Activated CD4-positive, alpha-beta memory T cell treated with anti-CD3 and anti-CD28 coated beads, Interleukin-2, amount 10 ng/mL, durations not matched to agents 7 days and 5 days (primary cell): ENCODE data around the gene ZNF101. TPM values are rescaled to one million over a fixed set of nuclear protein-coding genes. Genes with fewer than 3 reads are reported as not detected.
"Not testable (repeated sequence)": the region's sequence is repeated elsewhere in the genome, so short reads cannot be mapped to it uniquely, and the experiment has no call there.

Experiments
- CTCF ChIA-PET: fragments of 350-600 bp; sonication (Branson Sonifier 250); formaldehyde crosslinking; loops from one replicate; lab custom pipeline; 2021; ENCODE audit warnings: antibody characterized with exemption, inconsistent platforms; lab: Charles Lee
- POLR2A ChIA-PET: fragments of 350-600 bp; sonication (Branson Sonifier 250); formaldehyde crosslinking; loops from one replicate; lab custom pipeline; 2021; ENCODE audit warnings: antibody characterized with exemption; lab: Charles Lee
- DNase-seq: peaks from one replicate; pipeline ENCODE4 v3.0.0-alpha.2; 2020
- H3K27ac Mint-ChIP-seq: one replicate; pipeline ENCODE4 v1.8.0; 2021; ENCODE audit warnings: mild to moderate bottlenecking, mixed read lengths
- H3K27me3 Mint-ChIP-seq: one replicate; pipeline ENCODE4 v1.8.0; 2021; ENCODE audit warnings: mixed read lengths
- H3K36me3 Mint-ChIP-seq: one replicate; pipeline ENCODE4 v1.8.0; 2021; ENCODE audit warnings: low read depth, mixed read lengths
- H3K4me1 Mint-ChIP-seq: one replicate; pipeline ENCODE4 v1.8.0; 2021; ENCODE audit warnings: mixed read lengths
- H3K4me3 Mint-ChIP-seq: one replicate; pipeline ENCODE4 v1.8.0; 2021; ENCODE audit warnings: mild to moderate bottlenecking, mixed read lengths
- H3K9me3 Mint-ChIP-seq: one replicate; pipeline ENCODE4 v1.8.0; 2021; ENCODE audit warnings: mixed read lengths
- total RNA-seq, 2 experiments: library from RNA; stranded (reverse); gene quantifications; one replicate each; pipeline ENCODE4 v1.2.3, GENCODE V29; 2021

Gene ZNF101
- total RNA-seq, 2 experiments from 2014 or later = 105 to 108 TPM

DNA sequence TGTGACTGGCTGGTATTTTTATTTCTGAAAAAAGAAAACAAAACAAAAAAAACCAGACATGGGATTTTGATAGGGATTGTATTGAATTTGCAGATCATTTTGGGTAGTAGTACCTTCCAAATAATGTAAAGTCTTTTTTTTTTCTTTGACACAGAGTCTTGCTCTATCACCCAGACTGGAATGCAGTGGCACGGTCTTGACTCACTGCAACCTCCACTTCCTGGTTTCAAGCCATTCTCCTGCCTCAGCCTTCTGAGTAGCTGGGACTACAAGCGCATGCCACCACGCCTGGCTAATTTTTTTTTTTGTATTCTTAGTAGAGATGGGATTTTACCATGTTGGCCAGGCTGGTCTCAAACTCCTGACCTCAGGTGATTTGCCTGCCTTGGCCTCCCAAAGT, 4.2 kb downstream of the ZNF101 start:
- Mint-ChIP-seq H3K27ac (no peak overlapping the region), H3K4me3 (no peak overlapping the region), H3K27me3 (no peaks in the 10 kb centered on the region), H3K4me1 (peaks cover 35% of the 10 kb centered on the region), H3K36me3 (peaks cover 91% of the 10 kb centered on the region), H3K9me3 (peaks cover 37% of the 10 kb centered on the region)
- ChIA-PET POLR2A (interaction anchor here (0.7 to 1.4 kb wide), 2 partner anchors 10 to 194 kb away, joined by 3 to 6 read pairs; no protein-coding TSS in a partner anchor), CTCF (no interaction called here)
- no peak for DNase-seq

DNA sequence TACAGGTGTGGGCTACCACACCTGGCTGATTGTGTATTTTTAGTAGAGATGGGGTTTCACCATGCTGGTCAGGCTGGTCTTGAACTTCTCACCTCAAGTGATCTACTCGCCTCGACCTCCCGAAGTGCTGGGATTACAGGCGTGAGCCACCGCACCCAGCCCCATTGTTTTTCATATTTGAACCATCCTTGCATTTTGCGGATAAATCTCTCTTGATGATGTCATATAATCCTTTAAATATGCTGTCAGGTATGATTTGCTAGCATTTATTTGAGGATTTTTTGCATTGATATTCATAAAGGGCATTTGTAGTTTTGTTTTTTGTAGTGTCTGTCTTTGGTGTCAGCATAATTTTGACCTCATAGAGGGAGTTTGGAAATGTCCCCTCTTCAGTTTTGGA, 5.7 kb downstream of the ZNF101 start:
- Mint-ChIP-seq H3K4me3 (no peak overlapping the region), H3K36me3 (peaks cover 97% of the 10 kb centered on the region), H3K4me1 (peaks cover 29% of the 10 kb centered on the region), H3K9me3 (peaks cover 48% of the 10 kb centered on the region), H3K27ac (no peak overlapping the region), H3K27me3 (no peaks in the 10 kb centered on the region)
- DNase-seq = no peak
- ChIA-PET CTCF (no interaction called here), POLR2A (interaction anchor here (0.9 kb wide), 1 partner anchor 10 kb away, joined by 3 read pairs; no protein-coding TSS in a partner anchor)

DNA sequence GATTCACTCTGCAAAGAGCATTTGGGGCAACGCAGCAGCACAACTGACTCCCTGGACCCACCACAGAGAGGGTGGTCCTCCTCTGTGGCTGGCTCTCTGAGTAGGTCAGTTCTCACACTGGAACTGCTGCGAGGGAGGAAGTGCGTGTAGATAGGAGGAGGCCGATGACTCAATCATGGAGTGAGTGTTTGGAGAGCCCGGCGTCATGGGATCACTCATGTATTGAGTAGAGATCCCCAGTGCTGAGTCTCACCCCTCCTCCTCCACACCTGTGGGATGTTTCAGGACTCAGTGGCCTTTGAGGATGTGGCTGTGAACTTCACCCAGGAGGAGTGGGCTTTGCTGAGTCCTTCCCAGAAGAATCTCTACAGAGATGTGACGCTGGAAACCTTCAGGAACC, 8.9 kb downstream of the ZNF101 start:
- H3K27me3 Mint-ChIP-seq = no peaks in the 10 kb centered on the region
- H3K4me3 Mint-ChIP-seq = no peak overlapping the region
- H3K9me3 Mint-ChIP-seq = peaks cover 57% of the 10 kb centered on the region
- no peak for DNase-seq
- POLR2A ChIA-PET = interaction anchor here (1.0 kb wide), 1 partner anchor 14 kb away, joined by 3 read pairs; the partner anchor contains the start of gene ATP13A1
- CTCF ChIA-PET = no interaction called here
- H3K27ac Mint-ChIP-seq = no peak overlapping the region
- H3K4me1 Mint-ChIP-seq = peaks cover 14% of the 10 kb centered on the region
- peaks cover 97% of the 10 kb centered on the region for H3K36me3 Mint-ChIP-seq

DNA sequence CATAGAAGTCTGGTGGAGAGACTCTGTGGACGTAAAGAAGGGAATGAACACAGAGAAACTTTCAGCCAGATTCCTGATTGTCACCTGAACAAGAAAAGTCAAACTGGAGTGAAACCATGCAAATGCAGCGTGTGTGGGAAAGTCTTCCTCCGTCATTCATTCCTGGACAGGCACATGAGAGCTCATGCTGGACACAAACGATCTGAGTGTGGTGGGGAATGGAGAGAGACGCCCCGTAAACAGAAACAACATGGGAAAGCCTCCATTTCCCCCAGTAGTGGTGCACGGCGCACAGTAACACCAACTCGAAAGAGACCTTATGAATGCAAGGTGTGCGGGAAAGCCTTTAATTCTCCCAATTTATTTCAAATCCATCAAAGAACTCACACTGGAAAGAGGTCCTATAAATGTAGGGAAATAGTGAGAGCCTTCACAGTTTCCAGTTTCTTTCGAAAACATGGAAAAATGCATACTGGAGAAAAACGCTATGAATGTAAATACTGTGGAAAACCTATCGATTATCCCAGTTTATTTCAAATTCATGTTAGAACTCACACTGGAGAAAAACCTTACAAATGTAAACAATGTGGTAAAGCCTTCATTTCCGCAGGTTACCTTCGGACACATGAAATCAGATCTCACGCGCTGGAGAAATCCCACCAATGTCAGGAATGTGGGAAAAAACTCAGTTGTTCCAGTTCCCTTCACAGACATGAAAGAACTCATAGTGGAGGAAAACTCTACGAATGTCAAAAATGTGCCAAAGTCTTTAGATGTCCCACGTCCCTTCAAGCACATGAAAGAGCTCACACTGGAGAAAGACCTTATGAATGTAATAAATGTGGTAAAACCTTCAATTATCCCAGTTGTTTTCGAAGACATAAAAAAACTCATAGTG, 10.8 kb downstream of the ZNF101 start:
- H3K9me3 Mint-ChIP-seq = peaks cover 68% of the 10 kb centered on the region
- peaks cover 9% of the 10 kb centered on the region for H3K4me1 Mint-ChIP-seq
- no peaks in the 10 kb centered on the region for H3K27me3 Mint-ChIP-seq
- no peak overlapping the region for H3K4me3 Mint-ChIP-seq
- DNase-seq = no peak
- peaks cover 96% of the 10 kb centered on the region for H3K36me3 Mint-ChIP-seq
- H3K27ac Mint-ChIP-seq = no peak overlapping the region
- CTCF ChIA-PET = no interaction called here
- POLR2A ChIA-PET = interaction anchor here (4.3 kb wide), 1 partner anchor 10 kb away, joined by 17 read pairs; the partner anchor contains the start of gene ZNF101

DNA sequence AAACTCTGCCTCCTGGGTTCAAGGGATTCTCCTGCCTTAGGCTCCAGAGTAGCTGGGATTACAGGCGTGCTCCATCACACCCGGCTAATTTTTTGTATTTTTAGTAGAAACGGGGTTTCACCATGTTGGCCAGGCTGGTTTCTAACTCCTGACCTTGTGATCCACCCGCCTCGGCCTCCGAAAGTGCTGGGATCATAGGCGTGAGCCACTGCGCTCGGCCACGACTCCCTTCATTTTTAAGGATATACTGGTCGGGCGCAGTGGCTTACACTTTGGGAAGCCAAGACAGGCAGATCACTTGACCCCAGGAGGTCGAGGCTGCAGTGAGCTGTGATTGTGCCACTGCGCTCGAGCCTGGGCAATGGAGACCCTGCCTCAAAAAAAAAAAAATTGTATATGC, 17.5 kb downstream of the ZNF101 start:
- POLR2A ChIA-PET = interaction anchor here (0.7 to 3.4 kb wide), 5 partner anchors 17 to 164 kb away, joined by 3 to 27 read pairs (median 3); partner anchors contain the start of genes ATP13A1, ZNF101 and ZNF506
- not testable (repeated sequence) for DNase-seq

DNA sequence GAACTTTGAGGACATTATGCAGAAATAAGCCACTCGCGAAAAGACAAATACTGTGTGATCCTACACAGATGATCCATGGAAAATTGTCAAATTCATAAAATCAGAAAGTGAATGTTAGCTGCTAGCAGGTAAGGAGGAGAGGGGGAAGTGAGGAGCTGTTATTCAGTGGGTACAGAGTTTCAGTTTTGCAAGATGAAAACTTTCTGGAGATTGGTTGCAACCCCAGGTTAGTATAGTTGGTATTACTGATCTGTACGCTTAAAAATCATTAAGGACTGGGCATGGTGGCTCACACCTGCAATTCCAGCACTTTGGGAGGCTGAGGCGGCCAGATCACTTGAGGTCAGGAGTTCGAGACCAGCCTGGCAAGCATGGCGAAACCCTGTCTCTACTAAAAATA, 17.9 kb downstream of the ZNF101 start:
- H3K9me3 Mint-ChIP-seq = peaks cover 33% of the 10 kb centered on the region
- no peak overlapping the region for H3K4me3 Mint-ChIP-seq
- peaks cover 59% of the 10 kb centered on the region for H3K36me3 Mint-ChIP-seq
- H3K27ac Mint-ChIP-seq = no peak overlapping the region
- H3K27me3 Mint-ChIP-seq = no peaks in the 10 kb centered on the region
- ChIA-PET CTCF (interaction anchor here (0.7 kb wide), 1 partner anchor 135 kb away, joined by 3 read pairs; the partner anchor contains the start of gene ZNF506), POLR2A (interaction anchor here (0.7 to 3.4 kb wide), 5 partner anchors 18 to 164 kb away, joined by 3 to 27 read pairs (median 3); partner anchors contain the start of genes ATP13A1, ZNF101 and ZNF506)
- no peaks in the 10 kb centered on the region for H3K4me1 Mint-ChIP-seq
- no peak for DNase-seq

More for the DNA sequence above, 17.5 kb downstream of the ZNF101 start:
- not testable (repeated sequence) for H3K27me3 Mint-ChIP-seq, H3K27ac Mint-ChIP-seq, H3K4me1 Mint-ChIP-seq, H3K4me3 Mint-ChIP-seq
- peaks cover 64% of the 10 kb centered on the region for H3K36me3 Mint-ChIP-seq
- CTCF ChIA-PET = interaction anchor here (0.7 kb wide), 1 partner anchor 135 kb away, joined by 3 read pairs; the partner anchor contains the start of gene ZNF506
- peaks cover 37% of the 10 kb centered on the region for H3K9me3 Mint-ChIP-seq

DNA sequence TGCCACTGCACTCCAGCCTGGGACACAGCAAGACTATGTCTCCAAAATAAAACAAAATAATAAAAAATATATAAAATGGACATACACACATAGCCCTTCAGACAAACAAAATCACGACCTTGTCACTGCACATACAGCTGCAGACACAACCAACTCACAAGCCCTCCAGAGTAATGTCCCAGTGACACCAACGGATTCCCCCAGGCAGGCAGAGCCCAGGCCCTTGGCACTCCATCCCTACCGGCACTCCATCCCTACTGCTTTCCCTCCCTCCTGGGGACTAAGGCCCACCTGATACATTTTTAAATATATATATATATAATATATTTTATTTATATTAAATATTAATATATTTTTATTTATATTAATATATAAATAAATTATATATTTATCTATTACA, 18.5 kb downstream of the ZNF101 start:
- peaks cover 33% of the 10 kb centered on the region for H3K9me3 Mint-ChIP-seq
- no peak for DNase-seq
- ChIA-PET POLR2A (interaction anchor here (0.7 to 3.4 kb wide), 5 partner anchors 18 to 163 kb away, joined by 3 to 27 read pairs (median 3); partner anchors contain the start of genes ATP13A1, ZNF101 and ZNF506), CTCF (no interaction called here)
- H3K27me3 Mint-ChIP-seq = no peaks in the 10 kb centered on the region
- H3K4me1 Mint-ChIP-seq = no peaks in the 10 kb centered on the region
- peaks cover 56% of the 10 kb centered on the region for H3K36me3 Mint-ChIP-seq
- no peak overlapping the region for H3K4me3 Mint-ChIP-seq
- no peak overlapping the region for H3K27ac Mint-ChIP-seq

DNA sequence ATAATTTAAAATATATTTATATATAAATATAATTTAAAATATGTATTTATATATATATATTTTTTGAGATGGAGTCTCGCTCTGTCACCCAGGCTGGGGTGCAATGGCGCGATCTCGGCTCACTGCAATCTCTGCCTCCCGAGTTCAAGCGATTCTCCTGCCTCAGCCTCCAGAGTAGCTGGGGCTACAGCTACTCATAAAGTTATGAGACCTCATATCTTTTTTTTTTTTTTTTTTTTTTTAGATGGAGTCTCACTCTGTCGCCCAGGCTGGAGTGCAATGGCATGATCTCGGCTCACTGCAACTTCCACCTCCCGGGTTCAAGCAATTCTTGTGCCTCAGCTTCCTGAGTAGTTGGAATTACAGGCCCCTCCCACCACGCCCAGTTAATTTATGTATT, 20.4 kb downstream of the ZNF101 start:
- DNase-seq, H3K4me3 Mint-ChIP-seq, POLR2A ChIA-PET, H3K27me3 Mint-ChIP-seq, H3K4me1 Mint-ChIP-seq, H3K27ac Mint-ChIP-seq: not testable (repeated sequence)
- H3K36me3 Mint-ChIP-seq = peaks cover 46% of the 10 kb centered on the region
- peaks cover 22% of the 10 kb centered on the region for H3K9me3 Mint-ChIP-seq
- CTCF ChIA-PET = interaction anchor here (0.8 kb wide), 1 partner anchor 25 kb away, joined by 3 read pairs; no protein-coding TSS in a partner anchor

DNA sequence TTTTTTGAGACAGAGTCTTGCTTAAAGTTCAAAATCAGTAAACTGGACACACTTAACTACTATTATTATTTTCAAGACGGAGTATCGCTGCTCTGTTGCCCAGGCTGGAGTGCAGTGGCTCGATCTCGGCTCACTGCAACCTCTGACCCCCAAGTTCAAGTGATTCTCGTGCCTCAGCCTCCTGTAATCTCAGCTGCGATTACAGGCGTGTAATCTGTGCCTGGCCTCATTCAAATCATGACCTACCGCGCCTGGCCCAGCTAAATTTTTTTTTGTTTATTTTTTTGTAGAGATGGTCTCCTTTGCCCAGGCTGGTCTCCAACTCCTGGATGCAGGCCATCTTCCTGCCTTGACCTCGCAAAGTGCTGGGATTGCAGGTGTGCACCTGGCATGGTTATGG, 23.0 kb downstream of the ZNF101 start:
- Mint-ChIP-seq H3K27ac (no peak overlapping the region), H3K4me1 (no peaks in the 10 kb centered on the region), H3K4me3 (no peak overlapping the region), H3K36me3 (peaks cover 33% of the 10 kb centered on the region), H3K9me3 (peaks cover 21% of the 10 kb centered on the region), H3K27me3 (no peaks in the 10 kb centered on the region)
- ChIA-PET POLR2A (interaction anchor here (1.2 to 1.3 kb wide), 2 partner anchors 23 to 207 kb away, joined by 3 to 4 read pairs; no protein-coding TSS in a partner anchor), CTCF (no interaction called here)
- DNase-seq = no peak

DNA sequence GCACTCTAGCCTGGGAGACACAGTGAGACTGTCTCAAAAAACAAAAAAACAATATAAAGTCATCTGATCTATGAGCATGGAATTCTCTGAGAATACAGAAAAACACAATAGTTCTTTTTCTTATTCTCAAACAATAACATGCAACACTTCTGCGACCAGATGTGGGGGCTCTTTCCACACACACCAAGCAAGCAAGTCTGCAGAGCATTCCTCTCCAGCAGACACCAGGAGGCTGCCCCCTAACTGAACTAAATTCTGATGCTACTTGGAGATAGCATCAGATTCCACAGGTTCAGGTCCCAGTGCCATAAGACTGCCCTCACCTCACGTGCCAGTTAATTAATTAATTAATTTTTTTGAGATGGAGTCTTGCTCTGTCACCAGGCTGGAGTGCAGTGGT, 27.7 kb downstream of the ZNF101 start:
- no peak for DNase-seq
- no peaks in the 10 kb centered on the region for H3K27me3 Mint-ChIP-seq
- no peak overlapping the region for H3K27ac Mint-ChIP-seq
- ChIA-PET POLR2A (no interaction called here), CTCF (no interaction called here)
- H3K4me3 Mint-ChIP-seq = no peak overlapping the region
- H3K4me1 Mint-ChIP-seq = no peaks in the 10 kb centered on the region
- peaks cover 32% of the 10 kb centered on the region for H3K36me3 Mint-ChIP-seq
- H3K9me3 Mint-ChIP-seq = peaks cover 28% of the 10 kb centered on the region

DNA sequence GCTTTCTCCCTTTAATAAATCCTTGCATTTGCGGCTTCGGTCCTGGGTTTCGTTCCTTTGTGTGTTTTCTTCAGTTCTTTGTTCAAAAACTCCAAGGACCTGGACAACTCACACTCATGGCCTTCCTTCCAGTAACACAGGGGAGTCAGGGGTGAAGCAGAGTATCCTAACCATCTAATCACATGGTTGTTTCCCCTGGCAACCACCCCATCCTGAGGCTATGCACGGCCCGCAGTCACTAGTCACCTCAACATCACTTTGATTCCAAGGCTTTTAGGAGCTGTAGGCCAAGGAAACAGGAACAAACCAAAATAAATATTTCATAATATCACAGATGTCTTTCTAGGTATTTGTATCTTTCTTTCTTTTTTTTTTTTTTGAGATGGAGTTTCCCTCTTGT, 28.9 kb downstream of the ZNF101 start:
- peaks cover 30% of the 10 kb centered on the region for H3K36me3 Mint-ChIP-seq
- ChIA-PET POLR2A (no interaction called here), CTCF (no interaction called here)
- no peaks in the 10 kb centered on the region for H3K4me1 Mint-ChIP-seq
- H3K4me3 Mint-ChIP-seq = no peak overlapping the region
- no peak overlapping the region for H3K27ac Mint-ChIP-seq
- no peaks in the 10 kb centered on the region for H3K27me3 Mint-ChIP-seq
- DNase-seq = no peak
- peaks cover 31% of the 10 kb centered on the region for H3K9me3 Mint-ChIP-seq

DNA sequence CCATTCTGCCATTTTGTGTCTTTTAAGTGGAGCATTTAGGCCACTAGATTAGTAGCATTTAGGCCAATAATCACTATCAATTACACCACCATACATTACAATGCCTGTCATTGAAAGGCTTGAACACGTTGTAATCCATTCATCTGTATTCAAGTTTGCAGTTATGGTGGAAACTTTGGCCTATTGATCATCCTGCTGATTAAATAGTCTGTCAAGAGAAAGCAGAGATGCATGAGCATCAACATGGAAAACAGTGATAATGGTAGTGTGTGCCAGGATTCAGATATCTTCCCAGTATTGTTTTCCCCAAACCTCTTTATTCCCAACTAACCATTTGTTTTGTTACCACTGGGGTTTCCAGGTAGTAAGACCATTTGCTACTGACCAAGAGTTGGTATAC, 31.9 kb downstream of the ZNF101 start:
- H3K27me3 Mint-ChIP-seq, H3K4me3 Mint-ChIP-seq, H3K4me1 Mint-ChIP-seq, H3K27ac Mint-ChIP-seq, CTCF ChIA-PET, DNase-seq: not testable (repeated sequence)
- POLR2A ChIA-PET = interaction anchor here (0.6 to 0.7 kb wide), 2 partner anchors 75 to 361 kb away, joined by 3 to 4 read pairs; no protein-coding TSS in a partner anchor
- Mint-ChIP-seq H3K36me3 (peaks cover 32% of the 10 kb centered on the region), H3K9me3 (peaks cover 43% of the 10 kb centered on the region)

DNA sequence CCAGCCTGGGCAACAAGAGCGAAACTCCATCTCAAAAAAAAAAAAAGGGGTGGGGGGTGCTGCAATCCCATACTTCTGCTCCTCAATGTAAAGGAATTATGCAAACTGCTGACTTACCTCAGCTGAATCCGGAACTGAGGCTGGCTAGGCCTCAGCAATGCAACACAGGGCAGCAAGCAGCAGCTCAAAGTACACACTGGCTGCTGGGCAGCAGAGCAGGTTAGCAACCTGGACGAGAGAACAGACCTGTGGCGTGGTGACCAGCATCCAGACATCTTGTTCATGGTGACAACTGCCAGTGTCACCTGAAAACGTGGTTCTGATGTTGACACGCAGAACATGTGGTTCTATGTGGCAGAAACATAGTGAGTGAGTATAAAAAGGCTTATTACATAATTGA, 36.2 kb downstream of the ZNF101 start:
- H3K4me3 Mint-ChIP-seq = no peak overlapping the region
- CTCF ChIA-PET = no interaction called here
- H3K36me3 Mint-ChIP-seq = peaks cover 53% of the 10 kb centered on the region
- peaks cover 70% of the 10 kb centered on the region for H3K9me3 Mint-ChIP-seq
- POLR2A ChIA-PET = no interaction called here
- DNase-seq = no peak
- no peaks in the 10 kb centered on the region for H3K4me1 Mint-ChIP-seq
- H3K27me3 Mint-ChIP-seq = no peaks in the 10 kb centered on the region
- H3K27ac Mint-ChIP-seq = no peak overlapping the region
